HEK293 (cell line): ENCODE results near the gene GPR17.

Source experiments
- CTCF ChIA-PET: fragments of 350-600 bp; formaldehyde crosslinking; extraction: SDS; loops from one replicate; lab custom pipeline; 2021; ENCODE audit warnings: antibody characterized with exemption; lab: Yijun Ruan, JAX
- POLR2A ChIA-PET: fragments of 300-600 bp; formaldehyde crosslinking; extraction: SDS; loops from one replicate; lab custom pipeline; 2020; ENCODE audit warnings: antibody characterized with exemption, inconsistent platforms; lab: Yijun Ruan, JAX
- H3K27ac ChIP-seq: fragments of 200-500 bp; sonication (Bioruptor generic); 2 replicates; pipeline ENCODE4 v1.5.1; 2014; ENCODE audit warnings: low read depth, low read length, control low read depth, inconsistent platforms; ENCODE audit errors: extremely low read depth
- H3K36me3 ChIP-seq, 2 experiments: fragments of 200-500 bp in 1 of 2; sonication (Bioruptor generic) in 1 of 2; 1 replicate in 1 of 2; 2 replicates in 1 of 2; pipeline ENCODE4 v1.5.1; 2014 to 2017; ENCODE audit warnings: inconsistent platforms in 2 of 2, low read length in 2 of 2; ENCODE audit not compliant: control insufficient read depth in 2 of 2, insufficient read depth in 1 of 2
- H3K4me1 ChIP-seq: fragments of 200-500 bp; sonication (Bioruptor generic); 2 replicates; pipeline ENCODE4 v1.5.1; 2014; ENCODE audit warnings: mild to moderate bottlenecking, low read length, inconsistent platforms; ENCODE audit not compliant: control insufficient read depth, insufficient read depth
- H3K4me3 ChIP-seq: 2 replicates; pipeline ENCODE4 v1.5.1; 2011; ENCODE audit warnings: low read depth, mild to moderate bottlenecking, control low read depth, low read length, moderate library complexity
- H3K9me3 ChIP-seq: fragments of 200-500 bp; sonication (Bioruptor generic); 2 replicates; pipeline ENCODE4 v1.5.1; 2014; ENCODE audit warnings: low read depth, low read length, inconsistent platforms; ENCODE audit not compliant: control insufficient read depth, insufficient read depth
- GLIS1 ChIP-seq: fragments of 450-650 bp; formaldehyde crosslinking; IDR thresholded peaks from 2 replicates; pipeline ENCODE4 v1.5.1; 2016; ENCODE audit warnings: missing biosample characterization, missing genetic modification characterization
- KLF16 ChIP-seq: fragments of 450-650 bp; formaldehyde crosslinking; IDR thresholded peaks from 2 replicates; pipeline ENCODE4 v1.5.1; 2017; ENCODE audit warnings: missing biosample characterization, missing genetic modification characterization
- SP2 ChIP-seq: fragments of 450-650 bp; formaldehyde crosslinking; IDR thresholded peaks from 2 replicates; pipeline ENCODE4 v1.5.1; 2016; ENCODE audit warnings: missing biosample characterization, missing genetic modification characterization
- TCF7L2 ChIP-seq: IDR thresholded peaks from 2 replicates; pipeline ENCODE4 v1.6.1; 2011; ENCODE audit warnings: low read depth, mild to moderate bottlenecking, inconsistent platforms, low read length, moderate library complexity, borderline replicate concordance
- ZBTB44 ChIP-seq: fragments of 450-650 bp; IDR thresholded peaks from 2 replicates; pipeline ENCODE4 v1.5.1; 2018; ENCODE audit warnings: missing biosample characterization, mild to moderate bottlenecking, missing genetic modification characterization
- ZFP41 ChIP-seq: fragments of 450-650 bp; formaldehyde crosslinking; IDR thresholded peaks from 2 replicates; pipeline ENCODE4 v1.5.1; 2016; ENCODE audit warnings: missing biosample characterization, missing genetic modification characterization, borderline replicate concordance
- ZFP69B ChIP-seq: fragments of 450-650 bp; formaldehyde crosslinking; IDR thresholded peaks from 2 replicates; pipeline ENCODE4 v1.5.1; 2016; ENCODE audit warnings: missing biosample characterization, missing genetic modification characterization
- ZIC2 ChIP-seq: fragments of 450-650 bp; formaldehyde crosslinking; IDR thresholded peaks from 2 replicates; pipeline ENCODE4 v1.5.1; 2016; ENCODE audit warnings: missing biosample characterization, missing genetic modification characterization
- ZNF473 ChIP-seq: fragments of 450-650 bp; formaldehyde crosslinking; IDR thresholded peaks from 2 replicates; pipeline ENCODE4 v1.5.1; 2017; ENCODE audit warnings: missing biosample characterization, missing genetic modification characterization
- ZNF560 ChIP-seq: fragments of 450-650 bp; formaldehyde crosslinking; IDR thresholded peaks from 2 replicates; pipeline ENCODE4 v1.5.1; 2017; ENCODE audit warnings: missing biosample characterization, missing genetic modification characterization, borderline replicate concordance
- ZXDB ChIP-seq: fragments of 450-650 bp; formaldehyde crosslinking; IDR thresholded peaks from 2 replicates; pipeline ENCODE4 v1.5.1; 2016; ENCODE audit warnings: missing biosample characterization, missing genetic modification characterization
- TF ChIP-seq, protein P1 (sequence below): fragments of 450-650 bp; formaldehyde crosslinking; IDR thresholded peaks from 2 replicates; pipeline ENCODE4 v1.5.1; 2016; ENCODE audit warnings: missing biosample characterization, missing genetic modification characterization, borderline replicate concordance
- TF ChIP-seq, protein P2 (sequence below): fragments of 450-650 bp; formaldehyde crosslinking; IDR thresholded peaks from 2 replicates; pipeline ENCODE4 v1.5.1; 2016; ENCODE audit warnings: missing biosample characterization, missing genetic modification characterization

The GPR17 gene

DNA sequence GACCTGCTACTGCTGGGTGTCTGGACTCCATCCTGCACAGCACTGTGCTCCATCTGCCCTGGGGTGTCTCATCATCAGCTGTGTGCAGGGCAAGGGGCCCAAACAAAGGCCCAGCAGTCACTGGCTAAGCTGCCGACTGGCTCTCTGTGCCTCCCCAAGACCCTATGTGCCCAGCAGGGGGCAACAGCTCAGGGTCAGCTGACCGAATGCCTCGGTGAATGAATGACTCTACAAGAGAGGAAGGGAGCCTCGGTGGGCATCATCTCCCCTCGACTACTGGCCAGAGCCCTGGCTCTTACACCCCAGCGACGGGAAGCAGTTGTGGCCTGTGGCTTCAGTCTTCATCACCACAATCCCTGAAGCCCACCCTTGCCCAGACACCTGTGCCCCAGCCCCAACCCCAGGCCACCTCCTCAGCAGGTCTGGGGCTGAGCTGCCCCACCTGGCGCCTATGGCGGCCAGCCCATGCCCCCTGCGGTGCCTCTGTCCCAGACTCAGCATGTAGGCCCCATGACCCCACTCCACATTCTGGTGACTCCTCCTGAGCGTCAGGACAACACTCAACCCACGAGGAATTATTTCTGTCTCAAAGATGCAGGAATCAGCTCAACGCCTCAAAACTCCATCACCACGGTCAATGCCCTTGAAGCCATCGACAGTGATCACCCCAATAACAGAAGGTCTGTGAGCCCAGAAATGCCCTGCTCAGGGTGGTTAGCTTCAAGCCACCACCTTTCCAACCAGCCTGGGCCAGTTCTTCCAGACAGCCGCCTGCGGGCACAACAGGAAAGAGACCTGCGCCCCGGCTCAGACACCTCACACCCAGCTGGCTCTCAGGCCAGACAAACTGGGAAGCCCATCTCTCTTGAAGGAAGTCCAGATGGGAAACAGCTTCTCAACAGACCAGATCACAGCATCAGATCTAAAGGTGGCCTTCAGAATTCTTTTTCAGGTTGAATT, 1.6 kb upstream of the GPR17 start:
- no peaks in the 10 kb centered on the region for H3K9me3 ChIP-seq
- TF ChIP-seq TCF7L2 (no peak), ZIC2 (peak; percentile 12; the same call in 1 of the 2 replicates)
- ChIA-PET CTCF (interaction anchor here (0.6 to 3.6 kb wide), 2 partner anchors 49 to 53 kb away, joined by 3 to 18 read pairs; no protein-coding TSS in a partner anchor), POLR2A (no interaction called here)
- H3K4me1 ChIP-seq: no peaks in the 10 kb centered on the region
- no peak overlapping the region for H3K27ac ChIP-seq
- no peak overlapping the region for H3K4me3 ChIP-seq
- H3K36me3 ChIP-seq: no peaks in the 10 kb centered on the region

DNA sequence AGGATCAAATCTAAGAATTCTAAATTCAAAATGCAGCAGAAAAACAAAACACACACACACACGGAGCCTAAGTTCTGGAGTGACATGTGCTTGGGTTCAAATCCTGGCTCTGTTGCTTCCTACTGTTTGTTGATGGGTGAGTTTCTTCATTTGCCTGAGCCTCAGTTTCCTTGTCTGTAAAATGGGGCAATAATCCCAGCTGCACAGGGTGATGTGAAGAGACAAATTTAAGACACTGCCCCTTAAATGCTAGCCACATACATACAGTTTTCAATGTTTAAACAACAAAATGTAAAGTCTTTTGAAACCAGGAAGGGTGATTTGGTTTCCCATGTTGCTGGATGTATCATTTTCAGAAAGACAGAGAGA, 943 bp upstream of the GPR17 start:
- H3K27ac ChIP-seq: no peak overlapping the region
- no peak overlapping the region for H3K4me3 ChIP-seq
- ChIA-PET CTCF (interaction anchor here (0.5 to 3.6 kb wide), 2 partner anchors 54 to 85 kb away, joined by 4 to 18 read pairs; no protein-coding TSS in a partner anchor), POLR2A (no interaction called here)
- H3K4me1 ChIP-seq: no peaks in the 10 kb centered on the region
- H3K9me3 ChIP-seq: no peaks in the 10 kb centered on the region
- TF ChIP-seq ZXDB (tag by site-specific recombination) (no peak), ZFP41 (tag by site-specific recombination) (no peak), ZFP69B (tag by site-specific recombination) (no peak), ZBTB44 (tag by site-specific recombination) (no peak), ZNF473 (tag by site-specific recombination) (no peak), KLF16 (tag by site-specific recombination) (no peak)
- no peaks in the 10 kb centered on the region for H3K36me3 ChIP-seq

DNA sequence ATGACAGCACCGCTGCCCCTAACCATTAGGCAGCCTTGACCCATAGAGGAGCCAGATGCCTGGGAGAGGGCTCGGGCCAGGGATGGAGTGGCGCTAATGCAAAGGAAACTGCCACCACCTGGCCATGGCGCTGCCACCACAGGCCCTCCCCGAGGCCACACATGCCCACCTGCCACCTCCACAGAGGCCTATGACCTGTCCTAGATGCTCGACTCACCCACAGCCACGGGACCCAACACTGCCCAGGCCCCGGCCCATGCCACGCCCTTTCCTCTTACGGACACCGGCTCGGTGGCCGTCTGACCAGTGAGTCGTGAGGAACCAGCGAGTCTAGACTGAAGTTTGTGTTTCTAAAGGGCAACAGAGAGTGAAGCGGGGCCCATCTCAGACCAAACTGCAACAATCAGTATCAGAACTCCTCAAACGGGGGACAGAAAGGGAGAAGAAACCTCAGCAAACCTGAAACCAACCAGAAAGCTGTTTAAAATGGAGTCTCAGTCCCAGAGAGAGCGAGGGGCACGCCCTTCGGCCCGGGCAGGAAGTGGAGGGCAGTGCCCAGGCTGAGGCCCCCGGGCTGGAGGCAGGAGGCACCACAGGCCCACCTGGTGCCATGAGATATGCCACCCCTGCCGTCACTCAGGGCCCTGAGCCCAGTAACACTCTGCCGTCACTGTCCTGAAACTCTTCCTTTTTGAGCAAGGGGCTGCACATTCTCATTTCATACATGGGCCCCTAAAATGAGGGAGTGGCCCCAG, 711 bp downstream of the GPR17 start:
- TF ChIP-seq ZNF560 (no peak), SP2 (tag by site-specific recombination) (no peak)
- ChIA-PET CTCF (interaction anchor here (3.6 kb wide), 1 partner anchor 56 kb away, joined by 18 read pairs; no protein-coding TSS in a partner anchor), POLR2A (no interaction called here)
- H3K27ac ChIP-seq: no peak overlapping the region
- no peaks in the 10 kb centered on the region for H3K9me3 ChIP-seq
- H3K36me3 ChIP-seq: no peaks in the 10 kb centered on the region
- no peak overlapping the region for H3K4me3 ChIP-seq
- H3K4me1 ChIP-seq: no peaks in the 10 kb centered on the region

DNA sequence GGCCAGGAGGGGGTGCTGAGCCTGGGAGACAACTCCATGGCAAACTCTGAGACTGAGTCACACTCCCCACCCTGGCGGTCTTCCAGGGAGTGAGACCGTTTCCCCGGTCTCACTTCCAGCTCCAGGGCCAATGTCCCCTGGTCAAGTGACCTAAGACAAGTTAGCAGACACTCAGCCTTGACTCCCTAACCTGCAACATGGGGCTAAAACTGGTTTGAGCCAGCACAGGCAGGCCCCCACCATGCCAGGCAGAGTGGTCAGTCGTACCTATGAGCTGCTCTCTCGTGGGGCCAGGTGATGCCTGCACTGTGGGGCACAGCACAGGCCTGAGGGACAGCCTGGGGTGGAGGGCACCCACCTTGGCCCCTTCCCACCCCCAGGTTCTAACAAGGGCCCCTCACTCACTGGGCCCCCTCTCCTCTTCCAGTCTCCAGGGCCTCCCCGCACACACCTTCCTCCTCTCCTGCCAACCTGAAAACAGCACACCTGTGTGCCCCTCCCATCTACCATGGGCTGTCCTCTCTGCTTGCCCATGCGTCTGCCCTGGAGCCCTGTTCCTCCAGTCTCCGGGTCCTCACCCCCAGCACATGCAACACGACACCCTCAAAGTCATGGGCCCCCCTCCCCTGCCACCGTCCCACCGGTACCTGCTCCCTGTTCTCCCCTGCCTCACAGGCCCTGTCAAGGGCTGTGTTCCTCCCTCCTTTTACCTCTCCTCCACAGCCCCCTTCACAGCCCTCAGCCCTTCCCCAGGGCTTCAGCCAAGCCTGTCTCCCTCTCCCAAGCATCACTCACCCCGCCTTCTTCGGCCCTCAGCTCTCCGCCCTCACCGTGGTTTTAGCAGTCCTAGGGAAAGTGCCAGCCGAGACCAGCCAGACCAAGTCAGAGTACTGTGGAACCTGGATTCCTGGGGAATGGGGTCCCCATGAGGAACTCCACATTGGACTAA, 1.6 kb downstream of the GPR17 start:
- H3K9me3 ChIP-seq: no peaks in the 10 kb centered on the region
- no peak overlapping the region for H3K27ac ChIP-seq
- ChIA-PET CTCF (interaction anchor here (0.6 to 3.5 kb wide), 2 partner anchors 56 to 267 kb away, joined by 4 to 54 read pairs; no protein-coding TSS in a partner anchor), POLR2A (no interaction called here)
- H3K4me3 ChIP-seq: no peak overlapping the region
- H3K36me3 ChIP-seq: no peaks in the 10 kb centered on the region
- no peaks in the 10 kb centered on the region for H3K4me1 ChIP-seq
- TF ChIP-seq, protein P1, sequence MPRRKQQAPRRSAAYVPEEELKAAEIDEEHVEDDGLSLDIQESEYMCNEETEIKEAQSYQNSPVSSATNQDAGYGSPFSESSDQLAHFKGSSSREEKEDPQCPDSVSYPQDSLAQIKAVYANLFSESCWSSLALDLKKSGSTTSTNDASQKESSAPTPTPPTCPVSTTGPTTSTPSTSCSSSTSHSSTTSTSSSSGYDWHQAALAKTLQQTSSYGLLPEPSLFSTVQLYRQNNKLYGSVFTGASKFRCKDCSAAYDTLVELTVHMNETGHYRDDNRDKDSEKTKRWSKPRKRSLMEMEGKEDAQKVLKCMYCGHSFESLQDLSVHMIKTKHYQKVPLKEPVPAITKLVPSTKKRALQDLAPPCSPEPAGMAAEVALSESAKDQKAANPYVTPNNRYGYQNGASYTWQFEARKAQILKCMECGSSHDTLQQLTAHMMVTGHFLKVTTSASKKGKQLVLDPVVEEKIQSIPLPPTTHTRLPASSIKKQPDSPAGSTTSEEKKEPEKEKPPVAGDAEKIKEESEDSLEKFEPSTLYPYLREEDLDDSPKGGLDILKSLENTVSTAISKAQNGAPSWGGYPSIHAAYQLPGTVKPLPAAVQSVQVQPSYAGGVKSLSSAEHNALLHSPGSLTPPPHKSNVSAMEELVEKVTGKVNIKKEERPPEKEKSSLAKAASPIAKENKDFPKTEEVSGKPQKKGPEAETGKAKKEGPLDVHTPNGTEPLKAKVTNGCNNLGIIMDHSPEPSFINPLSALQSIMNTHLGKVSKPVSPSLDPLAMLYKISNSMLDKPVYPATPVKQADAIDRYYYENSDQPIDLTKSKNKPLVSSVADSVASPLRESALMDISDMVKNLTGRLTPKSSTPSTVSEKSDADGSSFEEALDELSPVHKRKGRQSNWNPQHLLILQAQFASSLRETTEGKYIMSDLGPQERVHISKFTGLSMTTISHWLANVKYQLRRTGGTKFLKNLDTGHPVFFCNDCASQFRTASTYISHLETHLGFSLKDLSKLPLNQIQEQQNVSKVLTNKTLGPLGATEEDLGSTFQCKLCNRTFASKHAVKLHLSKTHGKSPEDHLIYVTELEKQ (tag by site-specific recombination): no peak
- no peak for TF ChIP-seq GLIS1 (tag by site-specific recombination)
- TF ChIP-seq, protein P2, sequence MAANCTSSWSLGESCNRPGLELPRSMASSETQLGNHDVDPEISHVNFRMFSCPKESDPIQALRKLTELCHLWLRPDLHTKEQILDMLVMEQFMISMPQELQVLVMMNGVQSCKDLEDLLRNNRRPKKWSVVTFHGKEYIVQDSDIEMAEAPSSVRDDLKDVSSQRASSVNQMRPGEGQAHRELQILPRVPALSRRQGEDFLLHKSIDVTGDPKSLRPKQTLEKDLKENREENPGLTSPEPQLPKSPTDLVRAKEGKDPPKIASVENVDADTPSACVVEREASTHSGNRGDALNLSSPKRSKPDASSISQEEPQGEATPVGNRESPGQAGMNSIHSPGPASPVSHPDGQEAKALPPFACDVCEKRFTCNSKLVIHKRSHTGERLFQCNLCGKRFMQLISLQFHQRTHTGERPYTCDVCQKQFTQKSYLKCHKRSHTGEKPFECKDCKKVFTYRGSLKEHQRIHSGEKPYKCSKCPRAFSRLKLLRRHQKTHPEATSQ (tag by site-specific recombination): no peak
